Endothelial cell of hepatic sinusoid (primary cell): ENCODE results near the gene WDR20.

Source experiments
- in situ Hi-C: cut with HindIII; loops from 2 replicates; pipeline ENCODE4 v1.10.0; 2017; ENCODE audit warnings: low sequenced_read_pairs

The WDR20 gene

GRCh38 chr14:102194856-102195255, 55.2 kb downstream of the WDR20 start:
- in situ Hi-C loops: no loop called here

GRCh38 chr14:102195446-102195845, 55.7 kb downstream of the WDR20 start:
- in situ Hi-C loops: no loop called here

GRCh38 chr14:102196039-102196901, 56.6 kb downstream of the WDR20 start:
- in situ Hi-C loops: no loop called here

- in situ Hi-C loops: no loop called here
Measured at GRCh38 chr14:102196902-102197230, 57.2 kb downstream of the WDR20 start.

GRCh38 chr14:102197317-102197853, 57.7 kb downstream of the WDR20 start:
- in situ Hi-C loops: no loop called here

- in situ Hi-C loops: no loop called here
Measured at GRCh38 chr14:102200690-102201352, 61.1 kb downstream of the WDR20 start.

GRCh38 chr14:102201353-102201738, 61.6 kb downstream of the WDR20 start:
- in situ Hi-C loops: no loop called here

- in situ Hi-C loops: no loop called here
Measured at GRCh38 chr14:102201776-102202175, 62.1 kb downstream of the WDR20 start.

- in situ Hi-C loops: no loop called here
Measured at GRCh38 chr14:102202944-102203343, 63.2 kb downstream of the WDR20 start.

GRCh38 chr14:102203382-102203781, 63.7 kb downstream of the WDR20 start:
- in situ Hi-C loops: no loop called here

- in situ Hi-C loops: no loop called here
Measured at GRCh38 chr14:102205560-102205959, 65.9 kb downstream of the WDR20 start.

GRCh38 chr14:102206918-102207317, 67.2 kb downstream of the WDR20 start:
- in situ Hi-C loops: no loop called here

GRCh38 chr14:102207831-102208365, 68.2 kb downstream of the WDR20 start:
- in situ Hi-C loops: no loop called here

- in situ Hi-C loops: no loop called here
Measured at GRCh38 chr14:102208741-102209140, 69.0 kb downstream of the WDR20 start.

- in situ Hi-C loops: no loop called here
Measured at GRCh38 chr14:102209224-102209966, 69.7 kb downstream of the WDR20 start.

GRCh38 chr14:102210421-102211042, 70.8 kb downstream of the WDR20 start:
- in situ Hi-C loops: no loop called here

- in situ Hi-C loops: no loop called here
Measured at GRCh38 chr14:102211240-102211639, 71.5 kb downstream of the WDR20 start.

- in situ Hi-C loops: no loop called here
Measured at GRCh38 chr14:102212356-102212755, 72.7 kb downstream of the WDR20 start.

- in situ Hi-C loops: no loop called here
Measured at GRCh38 chr14:102212845-102213244, 73.1 kb downstream of the WDR20 start.

- in situ Hi-C loops: no loop called here
Measured at GRCh38 chr14:102213470-102213869, 73.8 kb downstream of the WDR20 start.
